Adrenal gland (tissue), 12 donors: ENCODE results near the gene GSTCD. TPM values are rescaled to one million over a fixed set of nuclear protein-coding genes. Genes with fewer than 3 reads are reported as not detected.

Experiments
- DNase-seq, 7 donors: peaks; one replicate each; pipeline ENCODE4 v3.0.0-alpha.2; 2019 to 2020
- H3K27ac ChIP-seq, 5 donors: fragments of 200-600 bp; sonication (generic) in 4 of 5; 1 replicate in 3 of 5; 2 replicates in 2 of 5; pipeline versions ENCODE4 v1.5.1 to v1.8.0; 2016 to 2020; ENCODE audit warnings: mild to moderate bottlenecking in 1 of 5
- H3K27me3 ChIP-seq: fragments of 200-600 bp; 2 replicates; pipeline ENCODE4 v1.8.0; 2021
- H3K36me3 ChIP-seq, 2 donors: fragments of 200-600 bp; replicated peaks in 1 of 2; 1 replicate in 1 of 2; 2 replicates in 1 of 2; pipeline versions ENCODE4 v1.5.1 to v1.8.0; 2018 to 2022
- H3K4me1 ChIP-seq, 2 donors: fragments of 200-600 bp; replicated peaks in 1 of 2; 1 replicate in 1 of 2; 2 replicates in 1 of 2; pipeline versions ENCODE4 v1.5.1 to v1.8.0; 2018 to 2021
- H3K4me3 ChIP-seq, 4 donors: fragments of 200-600 bp; sonication (generic) in 3 of 4; one replicate each; pipeline ENCODE4 v1.5.1; 2016 to 2018
- H3K9me3 ChIP-seq, 3 donors: fragments of 200-600 bp; sonication (generic) in 1 of 3; replicated peaks in 1 of 3; 1 replicate in 2 of 3; 2 replicates in 1 of 3; pipeline versions ENCODE4 v1.5.1 to v1.8.0; 2016 to 2021
- CTCF ChIP-seq, 6 experiments: fragments of 450-650 bp in 4 of 6; fragments of 200-600 bp in 2 of 6; sonication (generic) in 1 of 6; IDR thresholded peaks; 1 replicate in 5 of 6; 2 replicates in 1 of 6; pipeline versions ENCODE4 v1.5.1 to v1.8.0; 2016 to 2021; ENCODE audit warnings: antibody characterized with exemption in 6 of 6, mild to moderate bottlenecking in 2 of 6, moderate library complexity in 1 of 6
- POLR2A ChIP-seq, 2 donors: fragments of 450-650 bp; IDR thresholded peaks; one replicate each; pipeline ENCODE4 v1.6.1; 2017; ENCODE audit warnings: antibody characterized with exemption in 2 of 2, mild to moderate bottlenecking in 2 of 2, moderate library complexity in 1 of 2
- WGBS, 4 donors: extraction: QIAGEN DNeasy Blood & Tissue Kit in 2 of 4; methylation state at CpG; one replicate each; pipeline versions ENCODE4 v1.1.5 to v1.1.7; 2013 to 2017; 5-methylcytosine and 5-hydroxymethylcytosine counted together
- intact Hi-C, 2 donors: fragments of 100-400 bp; cut with DNase I; formaldehyde crosslinking; loops; one replicate each; pipeline versions ENCODE4 v1.14.1 to v1.15.0; 2022 to 2023
- polyA plus RNA-seq, 3 donors: library from polyadenylated mRNA; stranded (reverse); fragments of 200-250 nt in 2 of 3; fragments of 350-450 nt in 1 of 3; fragmentation: Illumina TruSeq in 1 of 3; extraction: RNeasy Lipid Tissue Mini Kit (QIAGEN cat#74804) in 1 of 3; gene quantifications; one replicate each; pipeline ENCODE4 v1.2.3, GENCODE V29; 2013 to 2014
- total RNA-seq, 9 donors: library from RNA; depleted of rRNA in 4 of 9; stranded (reverse); fragments of >200 nt in 4 of 9; fragments of 120-200 nt in 1 of 9; fragmentation: NEBNext Ultra II Directional in 1 of 9; extraction: Animal tissue kit (Norgen Biotek cat#: 25700) in 1 of 9; gene quantifications; one replicate each; pipeline versions ENCODE4 v1.1.0 to v1.2.4, GENCODE V29; 2013 to 2023
- donor health status: healthy with polysubstance abuse.
- donor health status: Bipolar disorder and iron deficiency.
- donor health status: DM: yes; HTN: yes; CAD: no.
- donor health status: DM: no; HTN: no; CAD: no.
- donor health status: DM: no; HTN: no; CAD: no.
- donor health status: DM: yes; HTN: yes; CAD: no.

GSTCD gene
- total and polyA plus RNA-seq, 12 donors, result 0.88 to 13.8 (median 6.7) TPM

- Histone ChIP-seq H3K27ac (no peak overlapping the region), H3K4me3 (no peak overlapping the region), H3K4me1 (no peaks in the 10 kb centered on the region), H3K9me3 (no peaks in the 10 kb centered on the region), H3K27me3 (no peaks in the 10 kb centered on the region), H3K36me3 (no peaks in the 10 kb centered on the region)
- WGBS, 4 donors, result 56 to 77% (median 70%) methylated on average over 2 of the region's 2 CpGs
- DNase-seq, result no peak
- intact Hi-C loops, result no loop called here
- TF ChIP-seq CTCF (IDR thresholded peaks at IDR 0.05), result no peak
Measured at GRCh38 chr4:105871997-105872396, 163.4 kb downstream of the GSTCD start.

GRCh38 chr4:105875233-105875632 is 166.6 kb downstream of the GSTCD start:
- H3K4me1 ChIP-seq, result no peaks in the 10 kb centered on the region
- no peak overlapping the region for H3K27ac ChIP-seq
- H3K9me3 ChIP-seq, result no peaks in the 10 kb centered on the region
- TF ChIP-seq POLR2A (IDR thresholded peaks at IDR 0.05) (no peak), CTCF (IDR thresholded peaks at IDR 0.05) (no peak)
- H3K4me3 ChIP-seq, result no peak overlapping the region
- intact Hi-C loops, result no loop called here
- H3K36me3 ChIP-seq, result no peaks in the 10 kb centered on the region
- DNase-seq, result no peak
- H3K27me3 ChIP-seq, result no peaks in the 10 kb centered on the region

DNA sequence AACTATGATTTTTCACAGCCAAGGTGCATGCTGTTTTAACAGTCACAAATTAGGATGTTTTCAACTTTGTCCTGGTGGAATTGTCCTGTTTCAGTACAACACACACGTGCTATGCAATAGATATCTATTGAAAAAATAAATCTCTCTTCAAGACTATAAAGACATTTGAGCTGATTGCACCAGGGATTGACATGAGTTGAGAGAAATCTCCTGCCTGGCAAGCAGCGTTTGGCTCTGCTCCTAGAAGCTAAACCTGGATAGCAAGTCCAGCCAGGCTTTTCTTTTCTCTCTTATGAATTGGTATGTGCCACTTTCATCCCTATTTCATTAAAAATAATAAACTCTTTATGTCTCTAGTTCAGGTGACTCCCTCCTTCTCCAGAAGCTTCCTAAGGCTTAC is 170.1 kb downstream of the GSTCD start:
- intact Hi-C loops, result no loop called here
- no peaks in the 10 kb centered on the region for H3K27me3 ChIP-seq
- TF ChIP-seq POLR2A (IDR thresholded peaks at IDR 0.05), result no peak
- TF ChIP-seq CTCF (IDR thresholded peaks at IDR 0.05), result no peak
- no peaks in the 10 kb centered on the region for H3K36me3 ChIP-seq
- no peaks in the 10 kb centered on the region for H3K9me3 ChIP-seq
- no peak for DNase-seq
- no peak overlapping the region for H3K27ac ChIP-seq
- H3K4me3 ChIP-seq, result no peak overlapping the region
- 50 to 70% (median 58%) methylated on average over 2 of the region's 2 CpGs for WGBS, 4 donors
- no peaks in the 10 kb centered on the region for H3K4me1 ChIP-seq

- H3K27me3 ChIP-seq, result no peaks in the 10 kb centered on the region
- TF ChIP-seq POLR2A (IDR thresholded peaks at IDR 0.05) (no peak), CTCF (IDR thresholded peaks at IDR 0.05) (no peak)
- no peaks in the 10 kb centered on the region for H3K36me3 ChIP-seq
- H3K4me3 ChIP-seq, result no peak overlapping the region
- H3K4me1 ChIP-seq, result no peaks in the 10 kb centered on the region
- H3K27ac ChIP-seq, result no peak overlapping the region
- H3K9me3 ChIP-seq, result no peaks in the 10 kb centered on the region
- WGBS, 4 donors, result 81 to 89% (median 85%) methylated on average over 2 of the region's 2 CpGs
- DNase-seq, result no peak
- intact Hi-C loops, result no loop called here
Measured at GRCh38 chr4:105887508-105887907, 178.9 kb downstream of the GSTCD start.
